A549 treated with CORT108297 at 1 μM for 4 hours (cell line): ENCODE measurements around the gene DPYD. TPM values are rescaled to one million over a fixed set of nuclear protein-coding genes. Genes with fewer than 3 reads are reported as not detected.

Experiments used
- total RNA-seq: library from RNA; stranded (reverse); fragments of 200-300 nt; extraction: Qiagen RNA extraction; gene quantifications from 5 replicates; pipeline ENCODE4 v1.2.3, GENCODE V29; 2022

DPYD gene
- 1.5 to 2.7 TPM (median 2.1 TPM) in 5 replicates for total RNA-seq

GRCh38 chr1:97920832-97921571, at the start of gene DPYD:
DPYD (minus strand) TSS chr1:97921034; CDS start chr1:97920922, 112 bp downstream.

